Stomach (tissue), 9 donors: Measurements from ENCODE around the gene DHX36. TPM values are rescaled to one million over a fixed set of nuclear protein-coding genes. Genes with fewer than 3 reads are reported as not detected.

Source experiments
- DNase-seq, 2 donors: peaks; one replicate each; pipeline versions ENCODE4 v3.0.0 to v3.0.0-alpha.2; 2013 to 2019
- H3K27ac ChIP-seq, 5 donors: fragments of 200-600 bp in 4 of 5; sonication (generic) in 4 of 5; one replicate each; pipeline ENCODE4 v1.5.1; 2013 to 2019; ENCODE audit warnings: mild to moderate bottlenecking in 1 of 5, moderate library complexity in 1 of 5
- H3K27me3 ChIP-seq, 3 donors: fragments of 200-600 bp; sonication (generic); one replicate each; pipeline ENCODE4 v1.5.1; 2017 to 2019; ENCODE audit warnings: mixed run types in 1 of 3
- H3K36me3 ChIP-seq, 4 donors: fragments of 200-600 bp; sonication (generic); 1 replicate in 3 of 4; 2 replicates in 1 of 4; pipeline ENCODE4 v1.5.1; 2016 to 2019
- H3K4me1 ChIP-seq, 4 donors: fragments of 200-600 bp; sonication (generic); one replicate each; pipeline ENCODE4 v1.5.1; 2016 to 2019
- H3K4me3 ChIP-seq, 4 donors: fragments of 200-600 bp; sonication (generic) in 3 of 4; one replicate each; pipeline ENCODE4 v1.5.1; 2016 to 2019; ENCODE audit warnings: mild to moderate bottlenecking in 1 of 4
- H3K9me3 ChIP-seq, 4 donors: fragments of 200-600 bp; sonication (generic); one replicate each; pipeline ENCODE4 v1.5.1; 2016 to 2019
- CTCF ChIP-seq, 7 experiments: fragments of 450-650 bp in 4 of 7; fragments of 200-600 bp in 3 of 7; sonication (generic) in 3 of 7; IDR thresholded peaks; one replicate each; pipeline ENCODE4 v1.5.1; 2016 to 2019; ENCODE audit warnings: antibody characterized with exemption in 7 of 7, control low read depth in 2 of 7, mild to moderate bottlenecking in 1 of 7
- EP300 ChIP-seq: sonication (generic); formaldehyde crosslinking; IDR thresholded peaks from one replicate; pipeline ENCODE4 v1.6.1; 2017; ENCODE audit warnings: antibody characterized with exemption
- POLR2A ChIP-seq, 4 donors: fragments of 450-650 bp; IDR thresholded peaks; one replicate each; pipeline ENCODE4 v1.6.1; 2016; ENCODE audit warnings: antibody characterized with exemption in 4 of 4, control low read depth in 2 of 4, mild to moderate bottlenecking in 1 of 4, moderate library complexity in 1 of 4
- POLR2AphosphoS5 ChIP-seq, 3 donors: sonication (generic); formaldehyde crosslinking; IDR thresholded peaks; one replicate each; pipeline ENCODE4 v1.6.1; 2016; ENCODE audit warnings: antibody characterized with exemption in 3 of 3
- WGBS, 5 donors: extraction: QIAGEN DNeasy Blood & Tissue Kit in 3 of 5; methylation state at CpG; one replicate each; pipeline versions ENCODE4 v1.1.5 to v1.1.7; 2013 to 2018; 5-methylcytosine and 5-hydroxymethylcytosine counted together
- intact Hi-C: fragments of 100-400 bp; cut with DNase I; formaldehyde crosslinking; loops from one replicate; pipeline ENCODE4 v1.15.1; 2023; ENCODE audit warnings: low total_unique reads
- polyA plus RNA-seq, 3 donors: library from polyadenylated mRNA; stranded (reverse); fragments of 200-250 nt; gene quantifications; one replicate each; pipeline ENCODE4 v1.2.3, GENCODE V29; 2013
- total RNA-seq, 5 donors: library from RNA; depleted of rRNA; stranded (reverse); fragments of >200 nt; gene quantifications; one replicate each; pipeline versions ENCODE4 v1.1.0 to v1.2.3, GENCODE V29; 2014 to 2016
- donor health status: healthy with polysubstance abuse.
- donor health status: Bipolar disorder and iron deficiency.
- donor health status: healthy.

DHX36 gene
- total and polyA plus RNA-seq, 8 donors: 4.6 to 138 (median 36.0) TPM

GRCh38 chr3:154361099-154361498, 36.8 kb upstream of the DHX36 start:
- TF ChIP-seq POLR2A (IDR thresholded peaks at IDR 0.05) (no peak), EP300 (no peak), CTCF (IDR thresholded peaks at IDR 0.05) (no peak), POLR2AphosphoS5 (IDR thresholded peaks at IDR 0.05) (no peak)
- peaks cover 0 to 13% (median 7%) of the 10 kb centered on the region in 4 donors for H3K9me3 ChIP-seq
- H3K27me3 ChIP-seq: no peaks in the 10 kb centered on the region
- intact Hi-C loops: no loop called here
- no peaks in the 10 kb centered on the region for H3K4me1 ChIP-seq
- no peak for DNase-seq
- 63 to 76% (median 68%) methylated on average over 1 of the region's 1 CpG for WGBS, 5 donors
- H3K36me3 ChIP-seq: no peaks in the 10 kb centered on the region
- H3K27ac ChIP-seq: no peak overlapping the region
- no peak overlapping the region for H3K4me3 ChIP-seq

- H3K27me3 ChIP-seq: no peaks in the 10 kb centered on the region
- WGBS, 5 donors: 19 to 45% (median 35%) methylated on average over 1 of the region's 1 CpG
- intact Hi-C loops: no loop called here
- no peaks in the 10 kb centered on the region for H3K36me3 ChIP-seq
- no peak overlapping the region for H3K27ac ChIP-seq
- H3K4me1 ChIP-seq: no peaks in the 10 kb centered on the region
- TF ChIP-seq CTCF (IDR thresholded peaks at IDR 0.05) (no peak), POLR2AphosphoS5 (IDR thresholded peaks at IDR 0.05) (no peak), EP300 (no peak), POLR2A (IDR thresholded peaks at IDR 0.05) (no peak)
- no peak overlapping the region for H3K4me3 ChIP-seq
- no peak for DNase-seq
- H3K9me3 ChIP-seq: no peaks in the 10 kb centered on the region
Measured at GRCh38 chr3:154356009-154356408, 31.7 kb upstream of the DHX36 start.

GRCh38 chr3:154349223-154349622, 24.9 kb upstream of the DHX36 start:
- Histone ChIP-seq H3K27me3 (no peaks in the 10 kb centered on the region), H3K27ac (no peak overlapping the region), H3K9me3 (no peaks in the 10 kb centered on the region), H3K4me1 (no peaks in the 10 kb centered on the region), H3K4me3 (no peak overlapping the region), H3K36me3 (no peaks in the 10 kb centered on the region)
- no peak for TF ChIP-seq POLR2A (IDR thresholded peaks at IDR 0.05)
- no peak for TF ChIP-seq CTCF (IDR thresholded peaks at IDR 0.05)
- TF ChIP-seq EP300: no peak
- TF ChIP-seq POLR2AphosphoS5 (IDR thresholded peaks at IDR 0.05): no peak
- DNase-seq: no peak
- intact Hi-C loops: no loop called here
- WGBS, 5 donors: 40 to 57% (median 44%) methylated on average over 2 of the region's 2 CpGs

- no peak overlapping the region for H3K27ac ChIP-seq
- no peaks in the 10 kb centered on the region for H3K36me3 ChIP-seq
- 34 to 66% (median 44%) methylated on average over 2 of the region's 2 CpGs for WGBS, 5 donors
- no peaks in the 10 kb centered on the region for H3K27me3 ChIP-seq
- no peak for DNase-seq
- no peak for TF ChIP-seq POLR2AphosphoS5 (IDR thresholded peaks at IDR 0.05)
- TF ChIP-seq EP300: no peak
- TF ChIP-seq POLR2A (IDR thresholded peaks at IDR 0.05): no peak
- no peak for TF ChIP-seq CTCF (IDR thresholded peaks at IDR 0.05)
- no peak overlapping the region for H3K4me3 ChIP-seq
- H3K9me3 ChIP-seq: no peaks in the 10 kb centered on the region
- no peaks in the 10 kb centered on the region for H3K4me1 ChIP-seq
- intact Hi-C loops: no loop called here
Measured at GRCh38 chr3:154345422-154346122, 21.3 kb upstream of the DHX36 start.
